ENCODE measurements around the gene RDH12. TPM values are rescaled to one million over a fixed set of nuclear protein-coding genes. Genes with fewer than 3 reads are reported as not detected.

RDH12 gene
- total and polyA plus RNA-seq, 9 of the 15 experiments (the other 6 are each of a cell fraction or from before 2014, with no cell fraction given), result 0.03 to 0.29 (median 0.07) TPM; not detected in 2

- no peak for TF ChIP-seq E2F5 (CRISPR knock-in tag; IDR thresholded peaks at IDR 0.05)
- no peak for TF ChIP-seq SREBF1 (IDR thresholded peaks at IDR 0.05; ENCODE audit: borderline replicate concordance, low read depth, low read length)
- no peak for TF ChIP-seq ZNF75A (CRISPR knock-in tag; IDR thresholded peaks at IDR 0.05)
- TF ChIP-seq DLX4 (CRISPR knock-in tag; IDR thresholded peaks at IDR 0.05), result no peak
- TF ChIP-seq MYBL2 (IDR thresholded peaks at IDR 0.05; ENCODE audit: low read depth), result no peak
- no peak for TF ChIP-seq MYBL2 (CRISPR knock-in tag; IDR thresholded peaks at IDR 0.05; ENCODE audit: borderline replicate concordance)
- no peak for TF ChIP-seq ZNF124 (CRISPR knock-in tag; IDR thresholded peaks at IDR 0.05)
- no peak for TF ChIP-seq NCOA1 (IDR thresholded peaks at IDR 0.05; ENCODE audit: low read depth)
- TF ChIP-seq HNRNPL (IDR thresholded peaks at IDR 0.05; ENCODE audit: low read depth, low read length), result no peak
- TF ChIP-seq ZBTB9 (CRISPR knock-in tag; IDR thresholded peaks at IDR 0.05), result no peak
- no peak for TF ChIP-seq ZNF764 (CRISPR knock-in tag; IDR thresholded peaks at IDR 0.05; ENCODE audit: low read depth)
- TF ChIP-seq ATF1 (CRISPR knock-in tag; IDR thresholded peaks at IDR 0.05), result no peak
- TF ChIP-seq ATF1 (tag; IDR thresholded peaks at IDR 0.05), result no peak
- no peak for TF ChIP-seq PPARD (CRISPR knock-in tag; IDR thresholded peaks at IDR 0.05)
- no peak for TF ChIP-seq NFIC (IDR thresholded peaks at IDR 0.05)
- no peak for TF ChIP-seq HBP1 (CRISPR knock-in tag; IDR thresholded peaks at IDR 0.05)
- no peak for TF ChIP-seq ARID3B (CRISPR knock-in tag; IDR thresholded peaks at IDR 0.05; ENCODE audit: borderline replicate concordance)
- no peak for TF ChIP-seq MTA2 (IDR thresholded peaks at IDR 0.05; ENCODE audit: low read depth)
- no peak for TF ChIP-seq ZC3H11A (IDR thresholded peaks at IDR 0.05; ENCODE audit: low read depth, low read length)
- TF ChIP-seq MLX (CRISPR knock-in tag; conservative IDR thresholded peaks at IDR 0.05), result no peak
- peak; percentile 76 for TF ChIP-seq POLR2B (IDR thresholded peaks at IDR 0.05; ENCODE audit: low read depth, partially characterized antibody)
- no peak for TF ChIP-seq ZNF696 (CRISPR knock-in tag; conservative IDR thresholded peaks at IDR 0.05)
- peak; percentile 90 for TF ChIP-seq CEBPG (CRISPR knock-in tag; IDR thresholded peaks at IDR 0.05)
- peak; percentile 76 to 83 for TF ChIP-seq CEBPG (tag; conservative IDR thresholded peaks at IDR 0.05 in 1 of 2, IDR thresholded peaks at IDR 0.05 in 1 of 2)
Observed at GRCh38 chr14:67695394-67695949, 6.2 kb upstream of the RDH12 start, which contains the start of gene RDH11 (continued).

All from K562 (cell line).